SK-N-SH treated with all-trans-retinoic acid at 6 μM for 48 hours (cell line): ENCODE data around the gene CLNK.

Source experiments
- ATAC-seq: fragments of 200-7000 bp; cut with Tn5 transposase; 3 replicates; pipeline ENCODE4 v1.9.1; 2020; ENCODE audit warnings: mild to moderate bottlenecking, moderate library complexity
- ARNTL ChIP-seq: fragments of 450-650 bp; formaldehyde crosslinking; IDR thresholded peaks from 2 replicates; pipeline ENCODE4 v1.5.0; 2020; ENCODE audit warnings: low read depth, mild to moderate bottlenecking, moderate library complexity, borderline replicate concordance
- BACH2 ChIP-seq: fragments of 250-450 bp; sonication (Bioruptor Pico); IDR thresholded peaks from 2 replicates; pipeline ENCODE4 v1.9.0; 2021; ENCODE audit warnings: mild to moderate bottlenecking, borderline replicate concordance
- CSDC2 ChIP-seq: fragments of 250-450 bp; sonication (Bioruptor Pico); IDR thresholded peaks from 2 replicates; pipeline ENCODE4 v1.5.0; 2020; ENCODE audit warnings: mild to moderate bottlenecking, moderate library complexity
- ESRRG ChIP-seq: fragments of 250-450 bp; sonication (Bioruptor Pico); IDR thresholded peaks from 2 replicates; pipeline ENCODE4 v1.6.1; 2021; ENCODE audit warnings: mild to moderate bottlenecking
- GLIS3 ChIP-seq: fragments of 250-450 bp; sonication (Bioruptor Pico); IDR thresholded peaks from 2 replicates; pipeline ENCODE4 v1.5.0; 2020; ENCODE audit warnings: mild to moderate bottlenecking, moderate library complexity
- ISL1 ChIP-seq: fragments of 250-450 bp; sonication (Bioruptor Pico); IDR thresholded peaks from 2 replicates; pipeline ENCODE4 v2.1.2; 2022; ENCODE audit warnings: mild to moderate bottlenecking, moderate library complexity
- OSR1 ChIP-seq: fragments of 250-450 bp; sonication (Bioruptor Pico); IDR thresholded peaks from 2 replicates; pipeline ENCODE4 v1.8.0; 2022; ENCODE audit warnings: moderate library complexity, mild to moderate bottlenecking, inconsistent platforms
- PATZ1 ChIP-seq: fragments of 250-450 bp; sonication (Bioruptor Pico); IDR thresholded peaks from 2 replicates; pipeline ENCODE4 v1.8.0; 2020; ENCODE audit warnings: mild to moderate bottlenecking, moderate library complexity, borderline replicate concordance
- PPARA ChIP-seq: fragments of 250-450 bp; sonication (Bioruptor Pico); IDR thresholded peaks from 2 replicates; pipeline ENCODE4 v1.5.0; 2020; ENCODE audit warnings: mild to moderate bottlenecking, borderline replicate concordance
- RARB ChIP-seq: fragments of 250-450 bp; sonication (Bioruptor Pico); IDR thresholded peaks from 2 replicates; pipeline ENCODE4 v1.8.0; 2021; ENCODE audit warnings: mild to moderate bottlenecking, moderate library complexity
- SNAI2 ChIP-seq: fragments of 250-450 bp; sonication (Bioruptor Pico); IDR thresholded peaks from 2 replicates; pipeline ENCODE4 v1.5.0; 2020; ENCODE audit warnings: mild to moderate bottlenecking, moderate library complexity
- TCF4 ChIP-seq: fragments of 250-450 bp; sonication (Bioruptor Pico); IDR thresholded peaks from 2 replicates; pipeline ENCODE4 v1.8.0; 2021; ENCODE audit warnings: mild to moderate bottlenecking, moderate library complexity, borderline replicate concordance
- TOX ChIP-seq: fragments of 250-450 bp; sonication (Bioruptor Pico); IDR thresholded peaks from 2 replicates; pipeline ENCODE4 v1.8.0; 2021; ENCODE audit warnings: mild to moderate bottlenecking, moderate library complexity, borderline replicate concordance
- ZC3H10 ChIP-seq: fragments of 250-450 bp; sonication (Bioruptor Pico); IDR thresholded peaks from 2 replicates; pipeline ENCODE4 v1.5.1; 2021; ENCODE audit warnings: mild to moderate bottlenecking, moderate library complexity
- ZFP3 ChIP-seq: fragments of 250-450 bp; sonication (Bioruptor Pico); IDR thresholded peaks from 2 replicates; pipeline ENCODE4 v1.5.0; 2020; ENCODE audit warnings: mild to moderate bottlenecking, moderate library complexity
- ZFP30 ChIP-seq: fragments of 450-650 bp; formaldehyde crosslinking; IDR thresholded peaks from 2 replicates; pipeline ENCODE4 v1.5.0; 2022; ENCODE audit warnings: mild to moderate bottlenecking, moderate library complexity
- ZNF565 ChIP-seq: fragments of 450-650 bp; formaldehyde crosslinking; conservative IDR thresholded peaks from 2 replicates; pipeline ENCODE4 v1.5.0; 2020; ENCODE audit warnings: low read depth, mild to moderate bottlenecking, moderate library complexity
- ZNF70 ChIP-seq: fragments of 450-650 bp; formaldehyde crosslinking; IDR thresholded peaks from 2 replicates; pipeline ENCODE4 v1.5.0; 2020; ENCODE audit warnings: mild to moderate bottlenecking, moderate library complexity
- ZNF8 ChIP-seq: fragments of 450-650 bp; formaldehyde crosslinking; IDR thresholded peaks from 2 replicates; pipeline ENCODE4 v1.5.0; 2020; ENCODE audit warnings: mild to moderate bottlenecking, moderate library complexity
- TF ChIP-seq, protein P1 (sequence below): fragments of 250-450 bp; sonication (Bioruptor Pico); IDR thresholded peaks from 2 replicates; pipeline ENCODE4 v1.5.1; 2020; ENCODE audit warnings: low read depth, mild to moderate bottlenecking, moderate library complexity
- TF ChIP-seq, protein P2 (sequence below): fragments of 250-450 bp; sonication (Bioruptor Pico); IDR thresholded peaks from 2 replicates; pipeline ENCODE4 v1.5.0; 2020; ENCODE audit warnings: mild to moderate bottlenecking, moderate library complexity
- TF ChIP-seq, protein P3 (sequence below): fragments of 250-450 bp; sonication (Bioruptor Pico); IDR thresholded peaks from 2 replicates; pipeline ENCODE4 v1.5.1; 2021; ENCODE audit warnings: mild to moderate bottlenecking, moderate library complexity

The CLNK gene

GRCh38 chr4:10490996-10491395 is 193.6 kb downstream of the CLNK start:
- ATAC-seq = no peak
- TF ChIP-seq ZFP3 (CRISPR knock-in tag) = no peak
- no peak for TF ChIP-seq ARNTL
- no peak for TF ChIP-seq RARB
- TF ChIP-seq PPARA (CRISPR knock-in tag) = no peak
- TF ChIP-seq PATZ1 = no peak
- TF ChIP-seq GLIS3 (CRISPR knock-in tag) = no peak
- TF ChIP-seq ZC3H10 (CRISPR knock-in tag) = no peak
- TF ChIP-seq, protein P1, sequence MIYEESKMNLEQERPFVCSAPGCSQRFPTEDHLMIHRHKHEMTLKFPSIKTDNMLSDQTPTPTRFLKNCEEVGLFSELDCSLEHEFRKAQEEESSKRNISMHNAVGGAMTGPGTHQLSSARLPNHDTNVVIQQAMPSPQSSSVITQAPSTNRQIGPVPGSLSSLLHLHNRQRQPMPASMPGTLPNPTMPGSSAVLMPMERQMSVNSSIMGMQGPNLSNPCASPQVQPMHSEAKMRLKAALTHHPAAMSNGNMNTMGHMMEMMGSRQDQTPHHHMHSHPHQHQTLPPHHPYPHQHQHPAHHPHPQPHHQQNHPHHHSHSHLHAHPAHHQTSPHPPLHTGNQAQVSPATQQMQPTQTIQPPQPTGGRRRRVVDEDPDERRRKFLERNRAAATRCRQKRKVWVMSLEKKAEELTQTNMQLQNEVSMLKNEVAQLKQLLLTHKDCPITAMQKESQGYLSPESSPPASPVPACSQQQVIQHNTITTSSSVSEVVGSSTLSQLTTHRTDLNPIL (CRISPR knock-in tag) = no peak
- TF ChIP-seq SNAI2 (CRISPR knock-in tag) = no peak
- TF ChIP-seq CSDC2 (CRISPR knock-in tag) = no peak
- TF ChIP-seq, protein P2, sequence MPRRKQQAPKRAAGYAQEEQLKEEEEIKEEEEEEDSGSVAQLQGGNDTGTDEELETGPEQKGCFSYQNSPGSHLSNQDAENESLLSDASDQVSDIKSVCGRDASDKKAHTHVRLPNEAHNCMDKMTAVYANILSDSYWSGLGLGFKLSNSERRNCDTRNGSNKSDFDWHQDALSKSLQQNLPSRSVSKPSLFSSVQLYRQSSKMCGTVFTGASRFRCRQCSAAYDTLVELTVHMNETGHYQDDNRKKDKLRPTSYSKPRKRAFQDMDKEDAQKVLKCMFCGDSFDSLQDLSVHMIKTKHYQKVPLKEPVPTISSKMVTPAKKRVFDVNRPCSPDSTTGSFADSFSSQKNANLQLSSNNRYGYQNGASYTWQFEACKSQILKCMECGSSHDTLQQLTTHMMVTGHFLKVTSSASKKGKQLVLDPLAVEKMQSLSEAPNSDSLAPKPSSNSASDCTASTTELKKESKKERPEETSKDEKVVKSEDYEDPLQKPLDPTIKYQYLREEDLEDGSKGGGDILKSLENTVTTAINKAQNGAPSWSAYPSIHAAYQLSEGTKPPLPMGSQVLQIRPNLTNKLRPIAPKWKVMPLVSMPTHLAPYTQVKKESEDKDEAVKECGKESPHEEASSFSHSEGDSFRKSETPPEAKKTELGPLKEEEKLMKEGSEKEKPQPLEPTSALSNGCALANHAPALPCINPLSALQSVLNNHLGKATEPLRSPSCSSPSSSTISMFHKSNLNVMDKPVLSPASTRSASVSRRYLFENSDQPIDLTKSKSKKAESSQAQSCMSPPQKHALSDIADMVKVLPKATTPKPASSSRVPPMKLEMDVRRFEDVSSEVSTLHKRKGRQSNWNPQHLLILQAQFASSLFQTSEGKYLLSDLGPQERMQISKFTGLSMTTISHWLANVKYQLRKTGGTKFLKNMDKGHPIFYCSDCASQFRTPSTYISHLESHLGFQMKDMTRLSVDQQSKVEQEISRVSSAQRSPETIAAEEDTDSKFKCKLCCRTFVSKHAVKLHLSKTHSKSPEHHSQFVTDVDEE (CRISPR knock-in tag) = no peak
- TF ChIP-seq ZNF70 (CRISPR knock-in tag) = no peak
- no peak for TF ChIP-seq ZNF8 (CRISPR knock-in tag)
- no peak for TF ChIP-seq ZFP30 (CRISPR knock-in tag)
- TF ChIP-seq TOX = no peak
- TF ChIP-seq ISL1 = no peak
- no peak for TF ChIP-seq BACH2 (CRISPR knock-in tag)

- no peak for ATAC-seq
- TF ChIP-seq ZNF8 (CRISPR knock-in tag) (no peak), ZNF565 (CRISPR knock-in tag) (no peak), PPARA (CRISPR knock-in tag) (no peak), GLIS3 (CRISPR knock-in tag) (no peak), CSDC2 (CRISPR knock-in tag) (no peak), ZC3H10 (CRISPR knock-in tag) (no peak), OSR1 (CRISPR knock-in tag) (no peak), ZNF70 (CRISPR knock-in tag) (no peak), PATZ1 (no peak), ISL1 (no peak), TOX (no peak), SNAI2 (CRISPR knock-in tag) (no peak), TCF4 (CRISPR knock-in tag) (no peak), ZFP30 (CRISPR knock-in tag) (no peak), ARNTL (no peak)
- TF ChIP-seq, protein P2 (CRISPR knock-in tag) = no peak
Measured at GRCh38 chr4:10482913-10483312, 201.7 kb downstream of the CLNK start.

DNA sequence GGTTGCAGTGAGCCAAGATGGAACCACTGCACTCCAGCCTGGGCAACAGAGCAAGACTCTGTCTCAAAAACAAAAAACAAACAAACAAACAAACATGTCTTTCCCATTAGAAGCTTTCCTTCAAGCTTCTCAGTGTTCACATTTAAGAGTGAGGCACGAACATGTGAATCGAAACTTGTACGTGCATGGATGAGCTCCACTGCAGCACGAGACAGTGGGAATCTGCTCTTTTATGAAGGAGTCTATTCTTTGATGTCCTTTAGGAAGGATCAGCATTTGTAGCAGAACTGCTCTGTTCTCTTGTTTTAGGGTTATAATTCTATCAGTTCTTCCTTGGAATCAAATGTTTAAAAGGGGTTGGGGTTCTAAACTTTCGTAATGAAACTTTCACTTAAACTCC is 204.0 kb downstream of the CLNK start:
- TF ChIP-seq RARB (no peak), SNAI2 (CRISPR knock-in tag) (no peak), CSDC2 (CRISPR knock-in tag) (no peak), GLIS3 (CRISPR knock-in tag) (no peak), PPARA (CRISPR knock-in tag) (no peak), ZC3H10 (CRISPR knock-in tag) (no peak), ISL1 (no peak), ZNF8 (CRISPR knock-in tag) (no peak), ESRRG (CRISPR knock-in tag) (no peak)
- TF ChIP-seq, protein P3, sequence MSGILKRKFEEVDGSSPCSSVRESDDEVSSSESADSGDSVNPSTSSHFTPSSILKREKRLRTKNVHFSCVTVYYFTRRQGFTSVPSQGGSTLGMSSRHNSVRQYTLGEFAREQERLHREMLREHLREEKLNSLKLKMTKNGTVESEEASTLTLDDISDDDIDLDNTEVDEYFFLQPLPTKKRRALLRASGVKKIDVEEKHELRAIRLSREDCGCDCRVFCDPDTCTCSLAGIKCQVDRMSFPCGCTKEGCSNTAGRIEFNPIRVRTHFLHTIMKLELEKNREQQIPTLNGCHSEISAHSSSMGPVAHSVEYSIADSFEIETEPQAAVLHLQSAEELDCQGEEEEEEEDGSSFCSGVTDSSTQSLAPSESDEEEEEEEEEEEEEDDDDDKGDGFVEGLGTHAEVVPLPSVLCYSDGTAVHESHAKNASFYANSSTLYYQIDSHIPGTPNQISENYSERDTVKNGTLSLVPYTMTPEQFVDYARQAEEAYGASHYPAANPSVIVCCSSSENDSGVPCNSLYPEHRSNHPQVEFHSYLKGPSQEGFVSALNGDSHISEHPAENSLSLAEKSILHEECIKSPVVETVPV = no peak

More for the DNA sequence above, 204.0 kb downstream of the CLNK start:
- ATAC-seq = no peak
